ENCODE data around the gene TLR7. TPM values are rescaled to one million over a fixed set of nuclear protein-coding genes. Genes with fewer than 3 reads are reported as not detected.

Gene TLR7
- polyA plus RNA-seq (2012; ENCODE audit: insufficient read depth, insufficient read length): not detected

- DNase-seq (ENCODE audit: low read depth, low spot score): no peak
- no peak within 1 kb of the TSS for H3K4me3 ChIP-seq (ENCODE audit: low read length)
These were observed at the start of gene TLR7 for GRCh38 chrX:12866451-12867377. Gene TLR7 (plus strand): TSS chrX:12867072. CDS start chrX:12867579, 507 bp downstream.

- no peak for DNase-seq (ENCODE audit: low read depth, low spot score)
- H3K4me3 ChIP-seq (ENCODE audit: low read length): no peak overlapping the region
These were observed 49.3 kb upstream of the TLR7 start for GRCh38 chrX:12817528-12817927.

DNA sequence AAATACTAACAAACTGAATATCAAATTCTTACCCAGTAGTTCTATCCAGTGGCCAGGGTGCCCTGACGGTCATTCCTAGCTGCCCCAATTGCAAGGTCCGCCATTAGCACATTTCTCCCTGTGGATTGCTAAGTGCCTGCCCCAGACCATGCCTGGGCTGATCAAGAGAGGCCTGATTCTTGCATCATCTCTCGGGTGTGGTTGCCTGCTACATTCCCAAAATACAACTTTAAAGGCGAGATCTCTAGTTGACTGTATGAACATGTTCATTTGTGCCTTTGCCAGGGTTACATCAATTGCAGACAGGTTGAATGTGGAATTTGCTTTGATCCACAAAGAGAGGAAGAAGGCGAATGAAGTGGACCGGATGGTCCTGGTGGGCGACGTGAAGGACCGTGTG is 47.6 kb upstream of the TLR7 start:
- no peak overlapping the region for H3K4me3 ChIP-seq (ENCODE audit: low read length)
- no peak for DNase-seq (ENCODE audit: low read depth, low spot score)

DNA sequence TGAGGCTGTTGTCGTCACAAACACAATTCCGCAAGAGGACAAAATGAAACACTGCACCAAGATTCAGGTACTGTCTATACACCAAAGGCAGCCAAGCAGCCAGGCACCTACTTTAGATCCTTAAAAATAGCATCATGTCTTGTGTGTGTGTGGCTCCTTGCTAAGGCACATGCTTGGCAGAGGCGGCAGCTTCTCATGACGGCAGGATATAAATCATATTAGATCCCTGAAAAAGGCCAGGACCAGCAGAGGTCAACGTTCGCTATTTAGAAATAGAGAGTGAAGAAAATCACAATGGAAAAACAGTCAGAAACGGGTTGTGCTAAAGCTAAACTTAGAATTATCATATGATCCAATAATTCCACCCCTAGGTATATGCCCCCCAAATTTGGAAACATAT is 46.1 kb upstream of the TLR7 start:
- no peak overlapping the region for H3K4me3 ChIP-seq (ENCODE audit: low read length)
- DNase-seq (ENCODE audit: low read depth, low spot score): no peak

- DNase-seq (ENCODE audit: low read depth, low spot score): no peak
- no peak overlapping the region for H3K4me3 ChIP-seq (ENCODE audit: low read length)
These were observed 41.9 kb upstream of the TLR7 start for GRCh38 chrX:12824944-12825343.

- DNase-seq (ENCODE audit: low read depth, low spot score): no peak
- H3K4me3 ChIP-seq (ENCODE audit: low read length): no peak overlapping the region
These were observed 41.1 kb upstream of the TLR7 start for GRCh38 chrX:12825801-12826200.

GRCh38 chrX:12843061-12843667 is 23.7 kb upstream of the TLR7 start:
- no peak overlapping the region for H3K4me3 ChIP-seq (ENCODE audit: low read length)
- peak; percentile 19 for DNase-seq (ENCODE audit: low read depth, low spot score)

- no peak for DNase-seq (ENCODE audit: low read depth, low spot score)
- H3K4me3 ChIP-seq (ENCODE audit: low read length): no peak overlapping the region
These were observed 23.1 kb upstream of the TLR7 start for GRCh38 chrX:12843668-12844279.

DNA sequence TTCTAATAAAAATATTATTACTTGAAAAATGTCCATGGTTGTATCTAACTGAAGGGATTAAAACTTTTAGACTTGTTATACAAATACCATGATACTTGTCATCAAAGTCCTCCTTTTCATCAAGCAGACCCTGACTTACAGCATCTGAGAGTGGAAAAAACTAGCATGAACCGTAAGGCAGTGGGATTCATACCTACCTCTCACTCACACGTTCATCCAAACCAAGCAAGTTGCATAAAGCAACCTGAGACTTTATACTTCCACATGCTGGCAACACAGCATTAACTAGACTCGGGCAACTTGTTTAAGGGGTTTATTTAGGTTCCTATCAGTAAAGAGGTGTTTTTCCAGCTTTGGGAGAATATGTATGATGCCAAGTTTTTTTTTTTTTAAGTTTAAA is 22.6 kb upstream of the TLR7 start:
- DNase-seq (ENCODE audit: low read depth, low spot score): no peak
- H3K4me3 ChIP-seq (ENCODE audit: low read length): no peak overlapping the region

GRCh38 chrX:12865359-12865758 is 1.5 kb upstream of the TLR7 start:
- DNase-seq (ENCODE audit: low read depth, low spot score): no peak
- H3K4me3 ChIP-seq (ENCODE audit: low read length): no peak overlapping the region

DNA sequence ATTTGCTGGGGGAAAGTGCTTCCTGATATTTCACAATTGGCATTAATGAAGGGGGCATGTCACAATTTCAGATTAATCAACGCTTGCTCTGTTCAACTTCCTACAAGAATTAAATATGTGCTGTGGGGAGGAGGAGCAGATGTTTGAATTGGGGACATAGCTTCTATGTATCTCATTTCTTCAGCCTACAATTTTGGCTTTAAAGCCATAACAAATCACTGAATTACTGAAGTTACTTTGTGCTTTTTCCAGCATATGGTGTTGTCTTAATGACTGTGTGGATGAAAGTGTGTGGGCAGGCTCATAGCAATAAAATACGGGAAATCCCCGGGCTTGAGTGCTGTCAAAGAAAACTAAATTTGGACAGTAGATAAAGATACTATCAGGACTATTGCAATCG is 813 bp downstream of the TLR7 start:
- no peak for DNase-seq (ENCODE audit: low read depth, low spot score)
- H3K4me3 ChIP-seq (ENCODE audit: low read length): no peak overlapping the region

DNA sequence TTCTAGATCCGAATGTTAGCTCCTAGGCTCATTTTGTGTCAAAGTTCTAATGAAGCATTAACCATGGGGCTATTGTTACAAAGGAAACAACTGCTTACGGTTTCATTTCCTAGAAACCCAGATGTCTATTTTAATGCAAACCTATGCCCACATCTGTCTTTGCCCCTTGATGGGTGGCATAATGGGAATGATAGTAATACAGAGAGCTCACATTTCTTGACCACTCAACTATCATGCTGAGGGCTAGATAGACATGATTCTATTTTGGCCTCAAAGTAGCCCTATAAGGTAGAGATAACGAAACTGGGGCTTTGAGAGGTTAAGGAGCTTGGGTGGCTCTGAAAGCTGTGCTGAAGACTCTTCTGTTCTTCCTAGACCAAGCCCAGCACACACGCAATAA is 1.9 kb downstream of the TLR7 start:
- DNase-seq (ENCODE audit: low read depth, low spot score): no peak
- no peak overlapping the region for H3K4me3 ChIP-seq (ENCODE audit: low read length)

DNA sequence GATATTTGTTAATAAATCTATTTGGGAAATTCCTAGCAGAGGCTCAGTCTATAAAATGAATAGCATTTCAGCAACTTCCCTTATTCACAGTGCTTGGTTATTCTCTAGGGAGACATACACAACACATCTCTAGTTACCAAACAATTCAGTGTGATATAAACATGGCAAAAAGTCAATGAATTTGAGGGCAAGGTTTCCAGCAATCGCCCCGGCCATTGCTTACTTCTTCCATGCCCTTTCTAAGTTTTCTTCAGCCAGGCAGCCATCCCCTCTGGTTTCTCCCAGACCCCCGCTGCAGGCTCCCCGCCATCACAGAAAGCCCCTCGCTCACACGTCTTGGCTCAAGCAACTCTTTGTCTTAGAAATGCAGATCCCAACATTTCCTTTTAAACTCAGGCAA is 4.4 kb downstream of the TLR7 start:
- no peak for DNase-seq (ENCODE audit: low read depth, low spot score)
- H3K4me3 ChIP-seq (ENCODE audit: low read length): no peak overlapping the region

- no peak for DNase-seq (ENCODE audit: low read depth, low spot score)
- H3K4me3 ChIP-seq (ENCODE audit: low read length): no peak overlapping the region
These were observed 5.9 kb downstream of the TLR7 start for GRCh38 chrX:12872741-12873140.

DNA sequence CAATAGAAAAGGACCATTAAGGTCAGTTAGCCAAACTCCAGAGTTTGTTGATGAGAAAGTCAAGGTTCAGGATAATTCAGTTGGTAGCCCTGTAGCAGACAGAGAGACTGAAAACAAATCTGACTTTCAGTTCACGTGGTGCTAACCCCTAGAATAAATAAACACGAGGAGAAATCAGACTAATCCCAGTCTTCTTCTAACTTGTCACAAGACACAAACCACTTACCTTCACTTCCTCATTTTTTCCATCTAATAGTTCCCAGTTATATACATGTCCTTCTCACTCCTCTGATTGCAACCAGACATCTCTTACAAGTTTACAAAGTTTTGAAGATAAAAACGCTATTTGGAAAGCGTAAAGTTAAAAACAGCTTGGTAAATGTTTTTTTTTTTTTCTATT is 7.7 kb downstream of the TLR7 start:
- no peak for DNase-seq (ENCODE audit: low read depth, low spot score)

GRCh38 chrX:12877386-12877785 is 10.5 kb downstream of the TLR7 start:
- no peak for DNase-seq (ENCODE audit: low read depth, low spot score)
- no peak overlapping the region for H3K4me3 ChIP-seq (ENCODE audit: low read length)

More for the DNA sequence above, 7.7 kb downstream of the TLR7 start:
- no peak overlapping the region for H3K4me3 ChIP-seq (ENCODE audit: low read length)

DNA sequence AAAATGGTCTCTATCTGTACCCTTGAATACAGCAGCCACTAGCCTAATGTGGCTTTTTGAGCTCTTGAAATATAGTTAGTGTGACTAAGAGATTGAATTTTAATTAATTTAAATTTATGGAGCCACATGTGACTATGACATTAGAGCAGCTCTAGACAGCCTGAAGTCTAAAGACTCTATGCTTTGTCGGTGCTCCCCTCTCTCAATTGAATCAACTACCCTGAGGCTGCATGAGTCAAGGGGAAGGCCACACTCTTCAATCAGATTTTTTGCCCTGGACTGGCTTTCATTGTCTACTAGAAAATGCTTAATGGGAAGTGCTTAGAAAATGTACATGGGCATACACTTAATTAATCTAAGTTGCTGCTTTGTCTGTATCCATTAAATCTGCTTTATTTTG is 11.7 kb downstream of the TLR7 start:
- no peak for DNase-seq (ENCODE audit: low read depth, low spot score)

DNA sequence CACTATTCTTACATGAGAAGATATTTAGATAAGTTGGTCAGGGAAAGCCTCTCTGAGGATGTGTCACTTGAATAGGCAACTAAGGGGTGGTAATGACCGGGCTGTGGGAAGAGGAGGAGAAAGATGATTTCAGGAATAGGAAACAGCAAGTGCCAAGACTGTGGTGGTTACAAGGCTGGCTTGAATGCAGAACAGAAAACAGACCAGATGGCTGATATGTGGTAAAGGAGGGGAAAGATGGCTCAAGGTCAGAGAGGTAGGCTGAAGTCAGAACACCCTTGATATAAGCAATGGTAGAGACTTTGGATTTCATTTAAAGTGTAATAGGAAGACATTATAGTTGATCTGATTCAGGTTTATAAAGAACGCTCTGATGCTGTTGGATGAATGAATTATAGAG is 15.0 kb downstream of the TLR7 start:
- H3K4me3 ChIP-seq (ENCODE audit: low read length): no peak overlapping the region
- DNase-seq (ENCODE audit: low read depth, low spot score): no peak

More for the DNA sequence above, 11.7 kb downstream of the TLR7 start:
- H3K4me3 ChIP-seq (ENCODE audit: low read length): no peak overlapping the region

DNA sequence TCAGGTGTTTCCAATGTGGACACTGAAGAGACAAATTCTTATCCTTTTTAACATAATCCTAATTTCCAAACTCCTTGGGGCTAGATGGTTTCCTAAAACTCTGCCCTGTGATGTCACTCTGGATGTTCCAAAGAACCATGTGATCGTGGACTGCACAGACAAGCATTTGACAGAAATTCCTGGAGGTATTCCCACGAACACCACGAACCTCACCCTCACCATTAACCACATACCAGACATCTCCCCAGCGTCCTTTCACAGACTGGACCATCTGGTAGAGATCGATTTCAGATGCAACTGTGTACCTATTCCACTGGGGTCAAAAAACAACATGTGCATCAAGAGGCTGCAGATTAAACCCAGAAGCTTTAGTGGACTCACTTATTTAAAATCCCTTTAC is 18.6 kb downstream of the TLR7 start:
- H3K4me3 ChIP-seq (ENCODE audit: low read length): no peak overlapping the region

DNA sequence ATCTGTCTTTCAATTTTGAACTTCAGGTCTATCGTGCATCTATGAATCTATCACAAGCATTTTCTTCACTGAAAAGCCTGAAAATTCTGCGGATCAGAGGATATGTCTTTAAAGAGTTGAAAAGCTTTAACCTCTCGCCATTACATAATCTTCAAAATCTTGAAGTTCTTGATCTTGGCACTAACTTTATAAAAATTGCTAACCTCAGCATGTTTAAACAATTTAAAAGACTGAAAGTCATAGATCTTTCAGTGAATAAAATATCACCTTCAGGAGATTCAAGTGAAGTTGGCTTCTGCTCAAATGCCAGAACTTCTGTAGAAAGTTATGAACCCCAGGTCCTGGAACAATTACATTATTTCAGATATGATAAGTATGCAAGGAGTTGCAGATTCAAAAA is 19.7 kb downstream of the TLR7 start:
- DNase-seq (ENCODE audit: low read depth, low spot score): no peak
- no peak overlapping the region for H3K4me3 ChIP-seq (ENCODE audit: low read length)

More for the DNA sequence above, 18.6 kb downstream of the TLR7 start:
- no peak for DNase-seq (ENCODE audit: low read depth, low spot score)

Measured in Jurkat, Clone E6-1 (cell line).